RPMI8226 (cell line): Measurements from ENCODE around the gene TNRC6A.
A peak's percentile ranks its signal among the peaks of the same experiment; 100 is the strongest.
"Not testable (repeated sequence)": the region's sequence is repeated elsewhere in the genome, so short reads cannot be mapped to it uniquely, and the experiment has no call there.

ENCODE experiments used
- DNase-seq: peaks from one replicate; pipeline ENCODE4 v3.0.0-alpha.2; 2015

The TNRC6A gene

GRCh38 chr16:24848065-24848464 is 118.6 kb downstream of the TNRC6A start:
- DNase-seq = no peak

GRCh38 chr16:24849641-24850040 is 120.2 kb downstream of the TNRC6A start:
- no peak for DNase-seq

GRCh38 chr16:24850289-24850938 is 121.0 kb downstream of the TNRC6A start:
- peak; percentile 11 for DNase-seq

GRCh38 chr16:24851700-24852099 is 122.2 kb downstream of the TNRC6A start:
- DNase-seq = no peak

- DNase-seq = no peak
Observed at GRCh38 chr16:24852281-24852721, 122.8 kb downstream of the TNRC6A start.

GRCh38 chr16:24853169-24853824 is 123.8 kb downstream of the TNRC6A start:
- DNase-seq = peak; percentile 18

- no peak for DNase-seq
Observed at GRCh38 chr16:24853830-24854229, 124.4 kb downstream of the TNRC6A start.

- DNase-seq = no peak
Observed at GRCh38 chr16:24854607-24855171, 125.2 kb downstream of the TNRC6A start.

GRCh38 chr16:24855678-24856077 is 126.2 kb downstream of the TNRC6A start:
- DNase-seq = no peak

- DNase-seq = not testable (repeated sequence)
Observed at GRCh38 chr16:24856871-24857270, 127.4 kb downstream of the TNRC6A start.

- DNase-seq = peak; percentile 75
Observed at GRCh38 chr16:24858219-24859041, 129.0 kb downstream of the TNRC6A start.

- DNase-seq = no peak
Observed at GRCh38 chr16:24861461-24861860, 132.0 kb downstream of the TNRC6A start.

- DNase-seq = no peak
Observed at GRCh38 chr16:24863582-24864437, 134.4 kb downstream of the TNRC6A start.

- no peak for DNase-seq
Observed at GRCh38 chr16:24869033-24869432, 139.6 kb downstream of the TNRC6A start.

- no peak for DNase-seq
Observed at GRCh38 chr16:24871891-24872290, 142.4 kb downstream of the TNRC6A start.

GRCh38 chr16:24873028-24873427 is 143.6 kb downstream of the TNRC6A start:
- DNase-seq = no peak

- DNase-seq = no peak
Observed at GRCh38 chr16:24875466-24875865, 146.0 kb downstream of the TNRC6A start.
